WERI-Rb-1 (cell line): Measurements from ENCODE around the gene ULK1.

Source experiments
- DNase-seq: peaks from one replicate; pipeline ENCODE4 v3.0.0-alpha.2; 2020
- H3K27ac ChIP-seq: fragments of 250-450 bp; sonication (Bioruptor Pico); 2 replicates; pipeline ENCODE4 v1.5.1; 2020; ENCODE audit warnings: mild to moderate bottlenecking, moderate library complexity
- H3K27me3 ChIP-seq: fragments of 250-450 bp; sonication (Bioruptor Pico); 2 replicates; pipeline ENCODE4 v1.5.1; 2021; ENCODE audit warnings: mild to moderate bottlenecking, low read depth, moderate library complexity; ENCODE audit not compliant: insufficient read depth, severe bottlenecking
- H3K36me3 ChIP-seq: fragments of 250-450 bp; sonication (Bioruptor Pico); 2 replicates; pipeline ENCODE4 v1.5.1; 2020; ENCODE audit warnings: mild to moderate bottlenecking, moderate library complexity
- H3K4me3 ChIP-seq: 2 replicates; pipeline ENCODE4 v1.5.1; 2011; ENCODE audit warnings: low read depth, mild to moderate bottlenecking, control low read depth, low read length
- H3K9me3 ChIP-seq: fragments of 250-450 bp; sonication (Bioruptor Pico); 2 replicates; pipeline ENCODE4 v1.5.1; 2021; ENCODE audit warnings: mild to moderate bottlenecking, moderate library complexity; ENCODE audit not compliant: severe bottlenecking
- TF ChIP-seq, protein P1 (sequence below): IDR thresholded peaks from 2 replicates; pipeline ENCODE4 v1.5.1; 2011; ENCODE audit warnings: low read depth, mild to moderate bottlenecking, control low read depth, inconsistent platforms, low read length

ULK1 gene

DNA sequence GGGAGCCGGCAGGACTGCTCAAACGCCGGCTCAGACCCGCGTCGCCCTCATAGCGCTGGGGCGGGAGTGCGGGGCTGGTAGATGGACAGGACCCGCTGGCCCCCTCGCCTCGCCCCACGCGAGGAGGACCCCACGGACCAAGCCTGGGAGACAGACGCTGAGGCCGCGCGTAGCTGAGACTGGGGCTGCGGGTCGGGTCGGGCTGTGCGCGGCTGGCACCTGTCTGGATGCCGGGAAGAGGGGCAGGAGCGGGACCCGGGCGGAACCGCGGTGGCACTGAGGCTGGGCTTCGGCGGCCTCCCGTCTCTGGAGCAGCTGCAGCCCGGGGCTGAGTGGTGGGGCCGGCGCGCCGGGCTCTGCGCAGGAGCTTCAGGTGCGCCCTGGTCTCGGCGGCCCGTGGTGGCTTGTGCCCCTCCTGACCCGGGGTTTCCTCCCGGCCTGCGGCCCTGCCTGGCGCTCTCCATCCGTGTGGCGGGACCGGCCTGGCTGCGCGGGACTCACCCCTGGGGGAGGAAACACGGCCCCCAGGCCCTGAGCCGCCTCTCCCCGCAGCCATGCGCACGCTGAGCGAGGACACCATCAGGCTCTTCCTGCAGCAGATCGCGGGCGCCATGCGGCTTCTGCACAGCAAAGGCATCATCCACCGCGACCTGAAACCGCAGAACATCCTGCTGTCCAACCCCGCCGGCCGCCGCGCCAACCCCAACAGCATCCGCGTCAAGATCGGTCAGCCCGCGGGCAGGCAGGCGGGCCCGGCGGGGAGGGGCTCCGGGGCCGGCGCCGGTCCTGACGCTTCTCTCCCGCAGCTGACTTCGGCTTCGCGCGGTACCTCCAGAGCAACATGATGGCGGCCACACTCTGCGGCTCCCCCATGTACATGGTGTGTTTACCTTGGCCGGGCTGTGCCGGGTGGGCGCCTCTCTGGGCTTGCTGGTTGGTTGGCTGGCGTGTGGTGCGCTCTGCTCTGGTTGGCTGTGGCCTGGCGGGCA is 14.0 kb downstream of the ULK1 start:
- TF ChIP-seq, protein P1, sequence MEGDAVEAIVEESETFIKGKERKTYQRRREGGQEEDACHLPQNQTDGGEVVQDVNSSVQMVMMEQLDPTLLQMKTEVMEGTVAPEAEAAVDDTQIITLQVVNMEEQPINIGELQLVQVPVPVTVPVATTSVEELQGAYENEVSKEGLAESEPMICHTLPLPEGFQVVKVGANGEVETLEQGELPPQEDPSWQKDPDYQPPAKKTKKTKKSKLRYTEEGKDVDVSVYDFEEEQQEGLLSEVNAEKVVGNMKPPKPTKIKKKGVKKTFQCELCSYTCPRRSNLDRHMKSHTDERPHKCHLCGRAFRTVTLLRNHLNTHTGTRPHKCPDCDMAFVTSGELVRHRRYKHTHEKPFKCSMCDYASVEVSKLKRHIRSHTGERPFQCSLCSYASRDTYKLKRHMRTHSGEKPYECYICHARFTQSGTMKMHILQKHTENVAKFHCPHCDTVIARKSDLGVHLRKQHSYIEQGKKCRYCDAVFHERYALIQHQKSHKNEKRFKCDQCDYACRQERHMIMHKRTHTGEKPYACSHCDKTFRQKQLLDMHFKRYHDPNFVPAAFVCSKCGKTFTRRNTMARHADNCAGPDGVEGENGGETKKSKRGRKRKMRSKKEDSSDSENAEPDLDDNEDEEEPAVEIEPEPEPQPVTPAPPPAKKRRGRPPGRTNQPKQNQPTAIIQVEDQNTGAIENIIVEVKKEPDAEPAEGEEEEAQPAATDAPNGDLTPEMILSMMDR, result no peak
- DNase-seq, result no peak
- no peak overlapping the region for H3K4me3 ChIP-seq
- H3K27me3 ChIP-seq, result no peaks in the 10 kb centered on the region
- H3K36me3 ChIP-seq, result peaks cover 62% of the 10 kb centered on the region
- H3K9me3 ChIP-seq, result no peaks in the 10 kb centered on the region
- no peak overlapping the region for H3K27ac ChIP-seq

DNA sequence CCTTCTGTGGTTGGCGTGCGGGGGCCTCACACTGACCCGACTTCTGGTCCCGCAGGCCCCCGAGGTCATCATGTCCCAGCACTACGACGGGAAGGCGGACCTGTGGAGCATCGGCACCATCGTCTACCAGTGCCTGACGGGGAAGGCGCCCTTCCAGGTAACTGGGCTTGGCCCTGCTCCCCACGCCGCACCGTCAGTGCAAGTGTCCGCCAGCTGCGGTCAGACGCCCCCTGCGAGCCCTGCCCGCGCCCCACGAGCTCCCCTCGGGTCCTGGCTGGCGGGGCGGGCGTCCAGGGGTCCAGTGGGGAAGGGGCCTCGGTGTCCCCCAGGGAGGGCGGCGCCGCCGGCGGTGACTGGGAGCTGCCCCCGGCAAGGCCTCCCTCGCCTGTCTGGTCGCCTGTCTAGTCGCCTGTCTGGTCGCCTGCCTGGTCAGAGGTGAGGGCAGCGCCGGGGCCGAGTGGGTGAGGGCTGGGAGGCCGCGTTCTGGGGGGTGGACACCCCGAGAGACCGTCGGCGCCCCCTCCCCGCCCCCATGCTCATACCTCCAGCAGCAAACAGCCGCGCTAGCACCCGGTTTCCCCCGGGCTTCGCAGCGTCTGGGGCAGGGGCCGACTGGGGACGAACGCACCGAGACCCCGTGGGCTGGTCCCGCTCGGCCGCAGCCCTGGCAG is 14.8 kb downstream of the ULK1 start:
- TF ChIP-seq, protein P1, result no peak
- Histone ChIP-seq H3K9me3 (no peaks in the 10 kb centered on the region), H3K4me3 (no peak overlapping the region), H3K27ac (no peak overlapping the region), H3K36me3 (peaks cover 67% of the 10 kb centered on the region), H3K27me3 (no peaks in the 10 kb centered on the region)
- DNase-seq, result no peak

DNA sequence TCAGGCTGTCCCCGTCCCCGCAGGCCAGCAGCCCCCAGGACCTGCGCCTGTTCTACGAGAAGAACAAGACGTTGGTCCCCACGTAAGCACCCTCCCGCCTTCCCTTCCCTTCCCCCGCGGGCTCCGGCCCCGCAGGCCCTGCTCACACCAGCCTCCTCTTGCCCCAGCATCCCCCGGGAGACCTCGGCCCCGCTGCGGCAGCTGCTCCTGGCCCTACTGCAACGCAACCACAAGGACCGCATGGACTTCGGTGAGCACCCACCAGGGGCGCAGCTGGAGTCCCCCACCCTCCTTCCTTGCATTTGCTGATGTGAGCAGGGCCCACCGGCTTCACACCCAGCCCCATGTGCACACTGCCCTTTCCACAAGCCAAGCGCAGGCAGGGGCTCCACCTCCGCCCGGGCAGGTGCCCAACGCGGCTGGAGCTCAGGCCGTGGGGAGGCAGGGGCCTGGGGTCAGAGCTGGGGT is 15.4 kb downstream of the ULK1 start:
- H3K27me3 ChIP-seq, result no peaks in the 10 kb centered on the region
- H3K27ac ChIP-seq, result no peak overlapping the region
- peaks cover 73% of the 10 kb centered on the region for H3K36me3 ChIP-seq
- no peak overlapping the region for H3K4me3 ChIP-seq
- no peak for DNase-seq
- no peaks in the 10 kb centered on the region for H3K9me3 ChIP-seq
- TF ChIP-seq, protein P1, result no peak

DNA sequence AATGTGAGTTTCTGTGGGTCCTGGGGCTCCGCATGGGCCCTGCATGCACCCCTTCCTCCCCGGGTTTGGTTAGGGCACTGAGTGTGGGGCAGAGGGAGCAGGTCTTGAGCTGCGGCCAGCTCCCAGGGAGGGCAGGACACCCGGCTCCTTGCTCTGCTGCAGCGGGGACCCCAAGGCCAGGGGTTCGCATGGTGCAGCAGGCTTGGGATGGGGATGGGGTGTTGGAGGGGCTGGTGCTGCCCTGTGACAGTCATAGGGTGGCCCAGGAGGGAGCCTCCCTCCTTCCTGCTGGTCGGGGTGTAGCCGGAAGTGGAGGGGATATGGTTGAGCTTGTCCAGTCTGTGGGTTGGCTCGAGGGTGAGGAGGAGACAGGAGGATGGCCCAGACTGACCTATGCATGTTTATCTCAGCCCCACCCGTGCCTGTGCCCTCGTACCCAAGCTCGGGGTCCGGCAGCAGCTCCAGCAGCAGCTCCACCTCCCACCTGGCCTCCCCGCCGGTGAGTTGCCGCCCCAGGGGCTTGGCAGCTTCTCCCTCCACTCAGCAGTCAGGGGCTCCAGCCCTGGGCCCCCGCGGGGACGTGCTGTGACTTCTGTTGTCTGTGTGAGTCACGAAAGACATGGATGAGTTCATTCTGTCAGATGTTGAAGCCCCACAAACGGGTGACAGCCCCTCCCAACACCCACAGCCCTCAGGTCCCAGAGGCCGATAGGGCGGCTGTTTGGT is 16.0 kb downstream of the ULK1 start:
- H3K36me3 ChIP-seq, result peaks cover 80% of the 10 kb centered on the region
- H3K27me3 ChIP-seq, result no peaks in the 10 kb centered on the region
- TF ChIP-seq, protein P1, result no peak
- no peaks in the 10 kb centered on the region for H3K9me3 ChIP-seq
- no peak overlapping the region for H3K27ac ChIP-seq
- no peak for DNase-seq
- H3K4me3 ChIP-seq, result no peak overlapping the region

DNA sequence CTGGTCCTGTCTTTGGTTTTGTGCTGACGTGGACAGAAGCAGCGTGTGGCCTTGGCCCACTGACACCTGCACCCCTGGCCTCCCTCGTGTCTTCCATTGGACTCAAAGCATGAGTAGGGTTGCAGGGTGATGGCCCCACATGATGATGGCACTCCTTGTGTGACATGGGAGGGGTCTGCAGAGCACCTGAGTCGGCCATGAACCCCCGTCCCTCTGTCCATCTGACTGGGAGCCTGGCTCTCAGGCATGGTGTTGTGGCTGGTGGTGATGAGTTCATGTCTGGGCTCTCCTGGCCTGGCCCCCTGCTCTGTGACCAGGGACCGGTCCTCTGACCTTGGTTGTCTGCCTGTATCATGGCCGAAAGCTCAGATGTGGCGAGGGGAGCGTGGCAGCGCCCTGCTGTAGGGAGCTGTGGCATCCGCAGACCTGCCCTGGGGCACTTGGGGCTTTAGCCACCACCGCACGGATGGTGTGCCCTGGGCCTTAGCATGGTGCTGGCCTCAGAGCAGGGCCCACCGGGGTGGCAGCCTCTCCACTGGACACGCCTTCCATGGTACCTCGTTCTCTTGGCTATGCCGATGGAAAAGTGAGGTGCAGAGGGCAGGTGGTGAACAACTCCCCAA is 16.7 kb downstream of the ULK1 start:
- Histone ChIP-seq H3K4me3 (no peak overlapping the region), H3K36me3 (peaks cover 87% of the 10 kb centered on the region), H3K27me3 (no peaks in the 10 kb centered on the region), H3K9me3 (no peaks in the 10 kb centered on the region), H3K27ac (no peak overlapping the region)
- DNase-seq, result no peak
- TF ChIP-seq, protein P1, result no peak
